GM18526 (cell line): ENCODE results near the gene GALE.

Experiments used
- POLR2A ChIP-seq: IDR thresholded peaks from 3 replicates; pipeline ENCODE4 v1.6.1; 2011; ENCODE audit not compliant: insufficient read length; ENCODE audit errors: extremely low read depth

Gene GALE

DNA sequence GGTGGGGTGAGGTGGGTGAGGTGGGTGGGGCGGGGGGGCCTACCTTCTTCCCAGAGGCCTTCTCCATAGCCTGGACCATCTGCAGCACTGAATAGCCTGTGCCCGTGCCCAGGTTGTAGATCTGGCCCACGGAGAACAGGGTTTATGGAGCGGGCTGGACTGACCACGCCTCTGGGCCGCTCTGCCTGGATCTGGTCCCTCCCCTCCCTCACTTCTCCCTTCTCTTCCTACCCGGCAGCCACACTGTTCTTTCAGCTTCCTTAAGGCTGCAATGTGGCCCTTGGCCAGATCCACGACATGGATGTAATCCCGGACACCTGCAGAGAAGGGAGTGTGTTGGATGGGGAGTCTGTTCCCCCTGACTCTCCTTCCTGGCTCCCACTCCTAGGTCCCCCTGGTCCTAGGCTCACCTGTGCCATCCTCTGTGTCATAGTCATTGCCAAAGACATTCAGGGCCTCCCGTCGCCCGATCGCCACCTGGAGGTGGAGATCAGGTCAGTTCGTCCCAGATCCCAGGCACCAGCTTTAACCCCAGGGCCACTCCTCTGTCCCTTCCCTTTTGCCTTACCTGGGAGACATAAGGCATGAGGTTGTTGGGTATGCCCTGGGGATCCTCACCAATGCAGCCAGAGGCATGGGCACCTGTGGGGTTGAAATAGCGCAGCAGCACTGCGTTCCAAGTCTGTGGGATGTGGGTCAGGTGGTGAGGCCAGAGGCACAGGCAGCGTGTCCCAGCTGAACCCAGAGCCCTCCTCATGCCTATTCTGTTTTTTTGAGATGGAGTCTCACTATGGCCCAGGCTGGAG lies 3.9 kb downstream of the GALE start:
- no peak for TF ChIP-seq POLR2A

DNA sequence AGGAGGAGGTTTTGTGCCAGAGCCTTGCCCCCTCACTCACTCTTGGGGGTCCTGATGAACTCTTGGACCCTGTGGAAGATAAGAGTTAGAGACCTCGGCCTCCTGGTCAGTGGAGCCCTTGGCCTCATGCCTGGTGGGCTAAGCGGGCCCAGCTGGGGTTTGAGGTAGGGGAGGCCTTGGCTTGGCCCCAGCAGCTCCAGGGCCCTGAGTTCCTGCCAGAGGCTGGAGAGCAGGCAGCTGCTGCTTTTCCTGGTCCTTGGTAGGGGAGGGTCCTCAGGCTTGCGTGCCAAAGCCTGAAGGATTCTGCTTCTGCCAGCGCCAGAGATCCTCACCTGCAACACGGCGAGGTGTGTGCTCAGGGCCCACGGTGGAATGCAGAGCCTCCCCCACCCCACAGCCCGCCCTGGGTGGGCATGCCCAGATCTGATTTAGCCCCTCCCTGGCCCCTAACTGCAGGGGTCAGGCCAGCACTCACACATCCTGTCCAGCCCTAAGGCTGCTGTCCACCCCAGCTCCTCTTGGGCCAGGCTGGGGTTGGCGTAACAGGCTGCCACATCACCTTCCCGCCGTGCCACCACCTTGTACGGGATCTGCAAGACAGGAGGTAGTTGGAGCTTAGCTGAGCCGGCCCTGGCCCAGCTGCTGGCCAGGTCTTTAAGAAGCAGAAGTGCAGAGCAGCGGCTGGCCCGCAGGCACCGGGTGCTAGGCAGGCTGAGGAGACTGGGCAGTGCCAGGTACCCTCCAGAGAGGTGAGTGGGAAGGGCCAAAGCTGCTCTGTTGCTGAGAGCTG lies 4.7 kb downstream of the GALE start:
- TF ChIP-seq POLR2A: no peak

DNA sequence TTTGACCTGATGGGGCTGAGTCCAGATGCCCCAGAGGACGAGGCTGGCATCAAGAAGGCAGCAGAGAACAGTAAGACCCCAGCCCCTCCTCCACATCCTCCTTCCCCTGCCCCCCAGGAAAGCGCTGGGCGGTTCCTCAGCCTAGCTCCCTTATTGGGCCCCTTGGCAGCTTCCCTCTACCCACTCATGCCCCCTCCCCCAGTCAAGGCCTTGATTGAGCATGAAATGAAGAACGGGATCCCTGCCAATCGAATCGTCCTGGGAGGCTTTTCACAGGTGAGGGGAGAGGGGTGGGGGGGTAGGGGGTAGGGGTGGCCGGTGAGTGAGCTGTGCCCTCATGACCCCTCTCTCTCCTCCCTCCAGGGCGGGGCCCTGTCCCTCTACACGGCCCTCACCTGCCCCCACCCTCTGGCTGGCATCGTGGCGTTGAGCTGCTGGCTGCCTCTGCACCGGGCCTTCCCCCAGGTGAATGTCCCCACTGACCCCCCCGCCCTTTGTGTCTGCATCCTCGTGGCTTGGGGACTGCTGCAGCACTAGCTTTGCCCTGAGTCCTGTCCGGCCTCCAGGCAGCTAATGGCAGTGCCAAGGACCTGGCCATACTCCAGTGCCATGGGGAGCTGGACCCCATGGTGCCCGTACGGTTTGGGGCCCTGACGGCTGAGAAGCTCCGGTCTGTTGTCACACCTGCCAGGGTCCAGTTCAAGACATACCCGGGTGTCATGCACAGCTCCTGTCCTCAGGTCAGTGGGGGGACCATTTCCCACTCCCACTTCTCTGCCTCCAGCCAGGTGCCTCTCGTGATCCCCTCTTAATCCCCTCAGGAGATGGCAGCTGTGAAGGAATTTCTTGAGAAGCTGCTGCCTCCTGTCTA lies 6.5 kb downstream of the GALE start:
- TF ChIP-seq POLR2A: no peak

DNA sequence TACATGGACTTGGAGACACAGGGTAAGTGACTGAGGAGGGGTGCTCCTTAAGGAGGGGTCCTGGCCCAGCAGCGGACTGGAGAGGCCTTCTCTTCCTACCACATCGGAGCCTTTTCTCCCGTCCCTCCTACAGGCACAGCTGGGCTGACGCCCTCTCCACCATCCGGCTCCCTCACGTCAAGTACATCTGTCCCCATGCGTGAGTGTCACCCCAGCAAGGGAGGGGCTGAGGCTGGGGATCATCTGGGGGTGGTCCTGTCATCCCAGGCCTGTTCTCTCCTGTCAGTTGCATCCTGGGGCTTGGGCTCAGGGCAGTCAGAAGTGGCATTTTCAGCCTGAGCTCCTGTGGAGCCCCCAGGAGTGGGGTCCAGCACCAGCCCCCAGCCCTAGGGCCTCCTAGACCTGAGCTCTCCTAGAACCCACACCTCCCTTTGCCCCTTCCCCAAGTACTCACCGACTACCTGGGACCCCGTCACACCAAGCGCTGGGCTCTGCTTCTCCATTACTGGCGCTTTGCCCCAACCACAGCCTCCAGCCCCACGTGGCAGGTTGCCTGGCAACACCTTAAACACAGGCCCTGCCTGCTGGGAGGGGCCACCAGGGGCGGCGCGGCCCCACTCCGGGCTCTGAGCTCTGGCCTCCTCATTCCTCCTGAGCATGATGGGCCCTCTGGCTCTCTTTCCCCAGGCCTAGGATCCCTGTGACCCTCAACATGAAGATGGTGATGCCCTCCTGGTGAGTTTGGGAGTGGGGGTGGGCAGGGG lies 7.4 kb downstream of the GALE start:
- TF ChIP-seq POLR2A: no peak

DNA sequence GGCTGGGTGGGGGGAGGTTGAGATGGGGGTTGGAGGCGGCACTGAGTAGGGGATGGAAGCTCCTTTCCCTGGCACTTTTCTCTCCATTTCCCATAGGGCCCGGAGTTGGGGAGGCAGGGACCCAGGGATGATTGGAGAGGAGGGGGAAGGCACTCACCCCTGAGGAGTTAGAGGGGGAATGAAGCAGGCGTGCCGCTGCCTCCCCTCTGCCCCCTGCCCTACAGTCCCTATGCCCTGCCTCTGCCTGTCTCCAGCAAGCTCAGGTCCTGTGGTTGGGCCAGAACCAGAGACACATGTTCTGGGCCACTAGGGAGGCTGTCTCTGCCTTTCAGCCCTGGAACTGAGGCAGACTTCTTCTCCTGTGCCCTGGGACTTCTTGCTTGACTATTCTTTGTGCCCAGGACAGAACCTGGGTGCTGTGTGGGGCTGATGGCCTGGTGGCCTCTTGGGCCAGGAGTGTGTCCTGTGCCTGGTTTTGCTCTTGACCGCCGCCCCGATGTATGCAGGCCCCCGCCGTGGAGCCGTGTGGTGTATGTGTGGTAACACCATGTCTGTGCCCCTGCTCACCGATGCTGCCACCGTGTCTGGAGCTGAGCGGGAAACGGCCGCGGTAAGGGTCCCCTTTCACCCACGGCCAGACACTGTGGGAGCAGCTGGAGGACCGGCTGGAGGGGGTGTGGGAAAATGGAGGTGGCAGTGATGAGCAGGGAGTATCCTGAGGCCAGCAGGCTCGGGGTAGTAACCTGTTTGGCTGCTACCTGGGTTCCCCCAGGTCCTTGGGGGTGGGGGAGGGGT lies 8.2 kb downstream of the GALE start:
- no peak for TF ChIP-seq POLR2A

DNA sequence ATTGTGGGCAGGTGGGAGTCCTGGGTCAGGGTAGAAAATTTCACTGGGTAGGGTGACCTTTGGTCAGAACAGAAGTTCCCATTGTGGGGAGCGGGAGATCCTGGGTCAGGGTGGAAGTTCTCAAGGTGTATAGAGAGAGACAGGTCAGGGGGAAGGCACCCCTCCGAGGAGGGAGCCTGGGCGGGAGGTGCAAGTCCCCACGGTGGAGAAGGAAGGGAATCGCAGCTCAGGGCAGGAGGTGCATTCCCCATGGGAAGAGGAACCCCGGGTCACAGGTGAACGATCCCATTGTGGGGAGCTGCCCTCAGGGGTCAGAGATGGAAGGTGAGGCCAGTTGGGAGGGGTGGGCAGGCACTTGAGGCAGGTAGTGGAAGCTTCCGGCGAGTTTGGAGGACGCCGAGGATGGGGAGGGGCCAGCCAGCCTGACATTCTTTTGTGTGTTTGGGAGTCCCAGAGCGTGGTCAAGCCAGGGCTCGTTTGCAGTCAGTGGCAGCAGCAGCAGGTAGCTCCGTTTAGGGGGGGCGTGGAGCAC lies 9.0 kb downstream of the GALE start:
- TF ChIP-seq POLR2A: no peak

DNA sequence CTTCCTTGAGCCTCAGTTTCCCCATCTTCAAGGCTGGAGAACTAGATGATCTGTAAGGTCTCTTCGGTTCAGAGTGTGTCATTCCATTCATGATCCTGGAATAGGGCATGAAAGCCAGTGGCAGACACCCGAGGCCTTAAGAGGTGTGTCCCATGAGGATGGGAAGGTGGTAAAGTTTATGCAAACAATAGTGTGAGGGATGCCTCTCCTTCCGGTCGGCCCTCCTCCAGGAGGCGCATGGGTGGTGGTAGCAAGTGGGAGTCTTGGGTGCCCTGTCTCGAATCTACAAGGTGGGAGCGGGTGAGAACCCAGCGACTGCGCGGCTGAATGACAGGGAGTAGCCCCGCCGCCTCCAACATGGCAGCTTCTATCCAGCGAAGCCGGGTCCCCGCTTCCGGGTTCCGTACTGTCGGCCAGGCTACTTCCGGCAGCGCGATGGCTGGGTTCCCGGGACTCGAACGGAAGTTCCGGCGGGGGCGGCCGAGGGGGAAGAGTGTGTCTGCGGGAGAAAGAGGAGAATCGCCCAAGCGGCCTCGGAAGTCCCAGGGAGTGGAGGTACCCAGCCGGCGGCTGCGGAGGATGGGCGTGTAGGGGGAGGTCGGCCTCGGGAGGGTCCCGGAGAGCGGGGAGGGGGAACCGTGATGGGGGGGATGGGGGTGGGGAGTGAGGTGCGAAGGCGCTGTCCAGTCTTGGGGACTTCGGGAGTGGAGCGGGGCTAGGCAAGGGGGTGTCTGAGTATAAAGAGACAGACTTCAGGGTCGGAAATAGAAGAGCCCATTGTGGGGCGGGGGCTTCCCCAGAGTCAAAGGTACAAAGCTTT lies 9.6 kb downstream of the GALE start, which contains the start of gene LYPLA2:
Gene LYPLA2, plus strand, starts transcription at position 450 of the 820 bp plus-strand sequence. CDS start 1,538 bp downstream, outside the sequence.
- TF ChIP-seq POLR2A: peak; percentile 73

DNA sequence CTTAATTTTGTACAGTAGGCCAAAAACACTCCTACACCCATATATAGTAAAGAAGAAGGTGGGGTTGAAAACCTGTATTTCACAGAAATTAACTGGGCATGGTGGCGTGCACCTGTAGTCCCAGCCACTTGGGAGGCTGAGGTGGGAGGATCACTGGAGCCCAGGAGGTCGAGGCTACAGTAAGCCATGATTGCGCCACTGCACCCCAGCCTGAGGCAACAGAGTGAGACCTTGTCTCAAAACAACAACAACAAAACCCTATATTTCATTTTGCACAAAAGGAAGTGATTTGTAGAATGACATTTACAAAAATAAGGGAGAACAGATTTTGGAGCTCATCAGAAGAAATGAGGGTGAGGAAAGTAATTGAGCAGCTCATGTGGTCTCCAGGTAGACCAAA lies 11.9 kb downstream of the GALE start:
- no peak for TF ChIP-seq POLR2A

DNA sequence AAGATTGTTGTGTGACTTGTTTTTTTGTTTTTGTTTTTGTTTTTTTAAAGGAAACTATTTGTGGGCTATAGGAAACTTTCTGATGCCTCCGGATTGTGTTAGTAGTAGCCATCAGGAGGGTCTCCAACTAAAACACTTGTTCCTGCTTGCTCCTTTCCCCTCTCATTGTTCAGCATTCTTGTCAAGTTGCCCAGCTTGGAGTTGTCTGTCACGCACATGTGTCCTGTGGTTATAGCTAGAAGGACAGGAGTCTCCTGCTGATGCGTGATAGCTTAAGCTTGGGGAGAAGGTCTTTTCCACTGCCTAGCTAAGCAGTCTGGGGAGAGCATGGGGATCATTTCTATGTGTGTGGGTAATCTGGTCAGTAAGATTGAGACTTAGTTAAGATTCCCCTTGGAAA lies 12.9 kb downstream of the GALE start:
- TF ChIP-seq POLR2A: no peak

DNA sequence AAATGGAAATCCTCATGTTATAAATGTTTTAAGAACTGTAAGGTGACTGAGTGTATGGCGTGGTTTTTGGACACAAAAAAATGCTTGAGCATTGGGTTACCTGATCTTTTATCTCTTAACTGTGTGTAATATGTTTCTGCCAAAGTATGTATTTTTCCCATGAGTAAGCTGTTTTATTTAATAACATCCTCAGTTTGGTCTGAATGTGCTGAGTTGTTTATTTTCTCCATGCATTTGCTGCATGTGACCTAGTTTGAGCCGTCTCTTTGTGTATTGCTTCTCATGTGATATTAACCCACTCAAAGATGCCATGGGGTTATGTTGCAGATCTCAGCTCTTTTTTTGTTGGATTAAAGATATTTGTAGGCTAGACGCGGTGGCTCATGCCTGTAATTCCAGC lies 15.7 kb downstream of the GALE start:
- no peak for TF ChIP-seq POLR2A

DNA sequence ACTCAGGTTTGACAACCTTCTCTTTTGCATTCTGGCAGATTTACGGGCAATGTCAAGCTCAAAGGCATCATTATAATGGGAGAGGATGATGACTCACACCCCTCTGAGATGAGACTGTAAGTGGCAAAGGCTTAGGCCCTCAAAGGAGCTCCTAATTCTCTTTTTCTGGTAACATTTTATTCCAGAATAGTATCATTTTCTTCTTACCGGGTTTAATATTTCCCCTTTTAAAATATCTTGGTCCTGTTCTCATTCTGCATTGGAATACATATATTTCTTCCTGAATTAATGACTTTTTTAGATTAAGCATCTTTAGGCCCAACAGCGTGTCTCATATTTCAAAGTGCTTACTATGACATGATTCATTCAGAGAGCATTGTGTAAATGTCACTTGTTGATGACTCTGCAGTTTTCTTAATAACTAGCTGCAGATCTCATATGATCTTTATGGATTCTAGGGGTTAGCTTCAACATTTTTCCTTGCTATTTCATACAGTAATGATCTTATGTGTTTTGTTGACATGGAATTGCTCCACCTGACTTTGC lies 20.7 kb downstream of the GALE start:
- TF ChIP-seq POLR2A: no peak

DNA sequence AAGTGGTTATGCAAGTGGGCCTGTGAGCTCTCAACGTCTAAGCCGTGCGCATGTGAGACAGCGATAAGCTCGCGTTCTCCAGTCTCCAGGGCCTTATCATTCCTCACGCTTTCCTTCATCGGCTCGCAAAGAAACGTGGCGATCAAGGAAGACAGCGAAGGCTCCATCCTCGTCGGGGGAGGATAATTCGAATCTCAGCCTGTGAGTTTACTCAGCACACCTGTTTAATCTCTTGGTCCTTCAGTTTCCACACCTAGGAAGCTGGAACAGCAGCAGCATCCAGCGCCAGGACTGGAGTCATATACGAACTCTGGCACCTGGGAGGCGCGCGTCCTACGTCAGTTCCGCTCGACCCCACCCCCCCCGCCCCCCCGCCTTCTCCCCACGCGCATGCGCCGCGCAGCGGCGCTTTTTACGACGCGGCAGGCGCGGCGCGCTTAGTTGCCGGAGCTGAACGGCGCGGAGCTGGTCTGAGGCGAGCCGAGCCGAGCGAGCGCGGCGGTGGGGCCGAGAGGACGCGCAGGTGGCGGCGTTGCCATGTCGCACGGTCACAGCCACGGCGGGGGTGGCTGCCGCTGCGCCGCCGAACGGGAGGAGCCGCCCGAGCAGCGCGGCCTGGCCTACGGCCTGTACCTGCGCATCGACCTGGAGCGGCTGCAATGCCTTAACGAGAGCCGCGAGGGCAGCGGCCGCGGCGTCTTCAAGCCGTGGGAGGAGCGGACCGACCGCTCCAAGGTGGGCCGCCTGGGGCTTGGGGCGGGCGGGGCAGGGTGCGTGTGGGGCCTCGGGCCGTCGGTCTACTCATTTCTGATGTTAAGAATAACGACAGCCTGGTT lies 22.4 kb downstream of the GALE start, which contains the start of gene PITHD1:
Gene PITHD1, plus strand, starts transcription at position 440 of the 836 bp plus-strand sequence. Its CDS starts 98 bp downstream, at position 538.
- peak; percentile 97 for TF ChIP-seq POLR2A

DNA sequence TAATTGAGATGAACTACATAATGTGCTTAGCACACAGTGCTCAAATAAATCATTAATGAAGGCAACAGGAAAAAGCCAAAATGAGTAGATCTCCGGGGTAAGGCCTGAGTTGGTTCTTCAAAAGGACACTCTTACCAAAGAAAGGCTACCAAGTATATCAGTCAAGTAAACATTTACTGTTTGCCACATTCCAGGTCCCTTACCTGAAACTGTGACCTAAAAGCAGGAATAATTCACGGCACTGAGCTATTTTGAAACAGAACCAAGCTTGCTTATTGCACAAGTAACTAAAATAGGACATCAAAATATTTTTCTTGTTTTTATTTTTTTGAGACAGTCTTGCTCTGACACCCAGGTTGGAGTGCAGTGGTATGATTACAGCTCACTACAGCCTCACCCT lies 24.3 kb downstream of the GALE start:
- TF ChIP-seq POLR2A: no peak
